Uterus (tissue), 4 donors: ENCODE results near the gene SYNPO. TPM values are rescaled to one million over a fixed set of nuclear protein-coding genes. Genes with fewer than 3 reads are reported as not detected.

ENCODE experiments used
- DNase-seq, 2 donors: peaks; one replicate each; pipeline ENCODE4 v3.0.0-alpha.2; 2019 to 2020
- H3K27ac ChIP-seq, 2 donors: fragments of 200-600 bp; sonication (generic); 1 replicate in 1 of 2; 2 replicates in 1 of 2; pipeline ENCODE4 v1.5.1; 2016 to 2018
- H3K27me3 ChIP-seq, 2 donors: fragments of 200-600 bp; sonication (generic); one replicate each; pipeline ENCODE4 v1.5.1; 2018 to 2019; ENCODE audit warnings: control low read depth in 1 of 2
- H3K36me3 ChIP-seq, 2 donors: fragments of 200-600 bp; sonication (generic); one replicate each; pipeline ENCODE4 v1.5.1; 2019; ENCODE audit warnings: control low read depth in 1 of 2
- H3K4me1 ChIP-seq, 2 donors: fragments of 200-600 bp; sonication (generic); one replicate each; pipeline ENCODE4 v1.5.1; 2018 to 2019; ENCODE audit warnings: control low read depth in 1 of 2
- H3K4me3 ChIP-seq, 2 donors: fragments of 200-600 bp; sonication (generic); 1 replicate in 1 of 2; 2 replicates in 1 of 2; pipeline ENCODE4 v1.5.1; 2018 to 2019; ENCODE audit warnings: mild to moderate bottlenecking in 1 of 2
- H3K9me3 ChIP-seq, 2 donors: fragments of 200-600 bp; sonication (generic); one replicate each; pipeline ENCODE4 v1.5.1; 2019; ENCODE audit warnings: control low read depth in 1 of 2
- POLR2A ChIP-seq, 2 donors: fragments of 450-650 bp; IDR thresholded peaks; one replicate each; pipeline ENCODE4 v1.6.1; 2016; ENCODE audit warnings: antibody characterized with exemption in 2 of 2, mild to moderate bottlenecking in 1 of 2, moderate library complexity in 1 of 2
- intact Hi-C: fragments of 100-400 bp; cut with DNase I; formaldehyde crosslinking; loops from one replicate; pipeline ENCODE4 v1.15.1; 2023; ENCODE audit warnings: low total_unique reads
- total RNA-seq, 4 donors: library from RNA; depleted of rRNA in 3 of 4; stranded (reverse); fragments of >200 nt in 3 of 4; gene quantifications; one replicate each; pipeline versions ENCODE4 v1.1.0 to v1.2.4, GENCODE V29; 2014 to 2023
- TF ChIP-seq, protein P1 (sequence below), 4 experiments: fragments of 200-600 bp in 2 of 4; fragments of 450-650 bp in 2 of 4; sonication (generic) in 2 of 4; IDR thresholded peaks; one replicate each; pipeline ENCODE4 v1.5.1; 2016 to 2019; ENCODE audit warnings: antibody characterized with exemption in 4 of 4, mild to moderate bottlenecking in 2 of 4, moderate library complexity in 1 of 4
- donor health status: DM: yes; HTN: yes; CAD: no.

The SYNPO gene
- total RNA-seq, 4 donors from 2014 or later = 3.6 to 146 (median 10.6) TPM

DNA sequence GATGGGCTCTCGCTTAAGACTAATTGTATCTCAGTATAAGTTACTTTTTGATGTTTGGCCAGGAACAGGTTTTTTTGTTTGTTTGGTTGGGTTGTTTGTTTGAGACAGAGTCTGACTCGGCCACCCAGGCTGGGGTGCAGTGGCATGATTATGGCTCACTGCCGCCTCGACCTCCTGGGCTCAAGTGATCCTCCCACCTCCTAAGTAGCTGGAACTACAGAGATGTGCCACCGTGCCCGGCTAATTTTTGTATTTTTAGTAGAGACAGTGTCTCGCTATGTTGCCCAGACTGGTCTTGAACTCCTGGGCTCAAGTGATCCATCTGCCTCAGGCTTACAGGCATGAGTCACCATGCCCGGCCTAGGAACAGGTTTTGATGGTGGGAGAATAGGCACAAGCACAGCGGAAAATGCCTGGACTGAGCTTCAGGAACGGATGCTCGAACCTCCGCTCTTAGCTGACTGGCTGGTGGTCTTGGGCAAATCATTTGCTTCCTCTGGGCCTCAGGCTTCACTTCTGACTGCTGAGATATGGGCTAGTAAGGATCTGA, 11.4 kb upstream of the SYNPO start:
- no peaks in the 10 kb centered on the region for H3K27me3 ChIP-seq
- no peaks in the 10 kb centered on the region for H3K9me3 ChIP-seq
- H3K36me3 ChIP-seq = no peaks in the 10 kb centered on the region
- no peak for DNase-seq
- TF ChIP-seq POLR2A (IDR thresholded peaks at IDR 0.05) = no peak
- TF ChIP-seq, protein P1, sequence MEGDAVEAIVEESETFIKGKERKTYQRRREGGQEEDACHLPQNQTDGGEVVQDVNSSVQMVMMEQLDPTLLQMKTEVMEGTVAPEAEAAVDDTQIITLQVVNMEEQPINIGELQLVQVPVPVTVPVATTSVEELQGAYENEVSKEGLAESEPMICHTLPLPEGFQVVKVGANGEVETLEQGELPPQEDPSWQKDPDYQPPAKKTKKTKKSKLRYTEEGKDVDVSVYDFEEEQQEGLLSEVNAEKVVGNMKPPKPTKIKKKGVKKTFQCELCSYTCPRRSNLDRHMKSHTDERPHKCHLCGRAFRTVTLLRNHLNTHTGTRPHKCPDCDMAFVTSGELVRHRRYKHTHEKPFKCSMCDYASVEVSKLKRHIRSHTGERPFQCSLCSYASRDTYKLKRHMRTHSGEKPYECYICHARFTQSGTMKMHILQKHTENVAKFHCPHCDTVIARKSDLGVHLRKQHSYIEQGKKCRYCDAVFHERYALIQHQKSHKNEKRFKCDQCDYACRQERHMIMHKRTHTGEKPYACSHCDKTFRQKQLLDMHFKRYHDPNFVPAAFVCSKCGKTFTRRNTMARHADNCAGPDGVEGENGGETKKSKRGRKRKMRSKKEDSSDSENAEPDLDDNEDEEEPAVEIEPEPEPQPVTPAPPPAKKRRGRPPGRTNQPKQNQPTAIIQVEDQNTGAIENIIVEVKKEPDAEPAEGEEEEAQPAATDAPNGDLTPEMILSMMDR (IDR thresholded peaks at IDR 0.05) = no peak
- H3K4me3 ChIP-seq = no peak overlapping the region
- peaks cover 2 to 11% of the 10 kb centered on the region in 2 donors for H3K4me1 ChIP-seq
- intact Hi-C loops = no loop called here
- H3K27ac ChIP-seq = peak overlapping the region in 1 of 2 donors; percentile 5

DNA sequence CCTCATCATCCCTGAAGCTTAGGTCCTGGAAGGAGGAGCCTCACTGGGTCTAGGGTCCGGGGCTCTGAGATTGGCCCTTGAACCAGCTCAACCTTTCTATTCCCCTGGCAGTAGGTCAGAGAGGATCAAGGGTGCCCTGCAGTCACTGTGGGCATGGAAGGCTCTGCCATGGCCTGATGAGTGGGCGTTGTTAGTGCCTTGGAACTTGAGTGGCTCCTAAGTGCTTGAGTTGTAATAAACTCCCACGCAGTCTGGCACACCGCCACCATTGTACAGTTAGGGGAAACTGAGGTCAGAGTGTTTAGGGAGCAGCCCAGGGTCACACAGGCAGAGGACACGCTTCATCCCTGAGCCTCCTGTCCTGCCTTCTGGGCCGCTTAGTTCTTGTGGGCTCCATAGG, 10.4 kb upstream of the SYNPO start:
- H3K36me3 ChIP-seq = no peaks in the 10 kb centered on the region
- H3K4me3 ChIP-seq = no peak overlapping the region
- intact Hi-C loops = no loop called here
- peaks cover 2 to 11% of the 10 kb centered on the region in 2 donors for H3K4me1 ChIP-seq
- no peaks in the 10 kb centered on the region for H3K27me3 ChIP-seq
- peak overlapping the region in 1 of 2 donors; percentile 3 for H3K27ac ChIP-seq
- TF ChIP-seq, protein P1 (IDR thresholded peaks at IDR 0.05) = no peak
- TF ChIP-seq POLR2A (IDR thresholded peaks at IDR 0.05) = no peak
- no peaks in the 10 kb centered on the region for H3K9me3 ChIP-seq
- DNase-seq = no peak

DNA sequence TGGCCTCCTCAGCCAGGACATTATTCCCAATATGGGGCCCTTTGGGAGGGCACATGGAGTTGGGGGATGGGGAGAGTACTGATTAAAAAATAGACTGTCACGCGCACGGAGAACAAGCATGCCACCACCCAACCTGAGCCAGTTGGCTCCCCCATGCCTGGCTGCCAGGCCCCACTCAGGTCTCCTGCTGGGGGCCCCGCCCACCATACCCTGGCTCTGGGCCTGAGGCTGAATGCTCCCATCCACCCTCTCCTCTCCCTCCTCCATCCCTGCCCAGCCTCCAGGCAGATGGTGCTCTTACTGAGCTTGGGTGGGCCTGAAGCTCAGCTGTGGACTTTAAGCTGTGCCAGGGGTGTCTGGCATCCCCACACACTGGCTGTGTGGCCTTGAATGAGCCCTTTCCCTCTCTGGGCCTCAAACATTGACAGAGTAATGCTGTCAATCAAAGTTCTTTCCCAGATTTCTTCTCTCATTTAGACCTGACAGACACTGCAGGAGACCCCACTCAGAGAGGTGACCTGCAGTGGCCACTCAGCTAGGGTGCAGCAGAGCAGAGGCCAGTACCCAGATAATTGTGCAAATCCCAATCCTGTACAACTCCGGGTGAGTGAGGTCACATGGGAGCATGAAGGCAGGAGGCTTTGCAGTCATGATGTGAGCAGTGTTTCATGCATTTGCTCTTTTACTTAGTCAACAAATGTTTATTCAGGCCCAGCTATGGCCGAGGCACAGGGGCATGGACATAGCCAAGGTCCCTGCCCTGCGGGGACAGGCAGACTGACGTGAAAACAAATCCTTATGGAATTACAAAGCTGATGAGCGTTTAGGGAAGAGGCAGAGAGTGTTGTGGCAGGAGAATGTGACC, 9.8 kb upstream of the SYNPO start:
- Histone ChIP-seq H3K9me3 (no peaks in the 10 kb centered on the region), H3K27me3 (no peaks in the 10 kb centered on the region), H3K4me3 (no peak overlapping the region), H3K36me3 (no peaks in the 10 kb centered on the region), H3K27ac (peak overlapping the region; percentile 33 to 59), H3K4me1 (peaks cover 2 to 11% of the 10 kb centered on the region in 2 donors)
- TF ChIP-seq, protein P1 (IDR thresholded peaks at IDR 0.05) = no peak
- no peak for TF ChIP-seq POLR2A (IDR thresholded peaks at IDR 0.05)
- intact Hi-C loops = no loop called here
- DNase-seq = no peak

DNA sequence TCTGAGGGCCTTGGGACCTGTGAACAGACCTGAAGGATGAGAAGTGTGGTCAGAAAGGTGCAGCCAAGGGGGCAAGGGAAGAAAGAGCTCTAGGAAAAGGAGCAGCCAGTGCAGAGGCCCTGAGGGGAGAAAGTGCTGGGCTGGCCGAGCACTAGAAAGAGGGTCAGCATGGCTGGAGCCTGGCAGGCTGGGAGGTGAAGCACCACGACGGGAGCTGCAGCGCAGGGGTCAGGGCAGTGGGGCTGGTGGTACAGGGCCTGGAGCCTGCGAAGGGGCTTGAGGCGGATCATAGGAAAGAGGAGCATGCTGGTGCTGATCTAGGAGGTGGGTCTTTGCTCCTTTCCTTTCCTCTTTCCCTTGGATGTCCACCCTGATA, 9.1 kb upstream of the SYNPO start:
- H3K27me3 ChIP-seq = no peaks in the 10 kb centered on the region
- H3K36me3 ChIP-seq = no peaks in the 10 kb centered on the region
- no peak for DNase-seq
- H3K9me3 ChIP-seq = no peaks in the 10 kb centered on the region
- no peak overlapping the region for H3K4me3 ChIP-seq
- intact Hi-C loops = no loop called here
- TF ChIP-seq, protein P1 (IDR thresholded peaks at IDR 0.05) = no peak
- no peak for TF ChIP-seq POLR2A (IDR thresholded peaks at IDR 0.05)
- H3K4me1 ChIP-seq = peaks cover 2 to 11% of the 10 kb centered on the region in 2 donors
- peak overlapping the region in 1 of 2 donors; percentile 59 for H3K27ac ChIP-seq
